Measurements from ENCODE around the gene PRR36.

- no peak for TF ChIP-seq EP300 (IDR thresholded peaks at IDR 0.05)
- no peak for TF ChIP-seq CTCF (IDR thresholded peaks at IDR 0.05)
These were observed 42.2 kb downstream of the PRR36 start for GRCh38 chr19:7832009-7832408.

Measured in tibial nerve (tissue), 4 donors.